ENCODE data around the gene RMND5A.

RMND5A gene

DNA sequence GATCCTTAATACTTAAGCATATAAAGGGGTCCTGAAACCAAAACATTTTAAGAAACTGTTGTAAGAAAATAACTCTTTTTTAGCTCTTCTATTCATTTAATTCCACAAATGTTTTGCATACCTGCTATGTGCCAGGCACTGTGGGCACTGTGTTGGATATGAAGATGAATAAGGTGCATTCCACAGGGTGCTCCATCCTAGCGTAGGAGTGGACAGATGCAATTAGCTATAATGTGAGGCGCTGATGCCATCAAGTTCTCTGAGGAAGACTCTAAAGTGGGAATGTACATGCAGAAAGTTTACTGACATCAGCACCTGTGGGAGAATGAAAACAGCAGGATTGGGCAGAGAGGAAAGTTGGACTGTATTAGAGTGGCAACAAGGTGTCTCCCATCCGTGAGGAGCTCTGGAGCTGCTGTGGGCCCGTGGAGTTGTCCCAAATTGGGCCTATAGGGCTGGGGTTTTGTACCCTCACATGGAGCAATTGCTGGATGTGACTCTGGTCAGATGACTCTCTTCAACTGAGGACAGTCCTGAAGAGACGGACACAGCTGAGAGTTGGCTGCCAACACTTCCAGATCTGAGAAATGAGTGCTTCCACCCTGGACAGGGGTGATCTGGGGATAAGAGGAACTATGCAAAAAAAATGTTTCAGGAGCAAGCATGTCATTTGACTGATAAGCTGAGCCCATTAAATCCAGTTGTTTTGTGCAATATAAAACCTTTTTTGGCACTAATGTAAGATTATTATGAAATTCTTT, 48.3 kb downstream of the RMND5A start:
- DNase-seq, result no peak

- no peak for DNase-seq
Measured at GRCh38 chr2:86769838-86770237, 49.7 kb downstream of the RMND5A start.

- DNase-seq, result no peak
Measured at GRCh38 chr2:86770816-86771301, 50.8 kb downstream of the RMND5A start.

GRCh38 chr2:86772611-86773010, 52.5 kb downstream of the RMND5A start:
- no peak for DNase-seq

DNA sequence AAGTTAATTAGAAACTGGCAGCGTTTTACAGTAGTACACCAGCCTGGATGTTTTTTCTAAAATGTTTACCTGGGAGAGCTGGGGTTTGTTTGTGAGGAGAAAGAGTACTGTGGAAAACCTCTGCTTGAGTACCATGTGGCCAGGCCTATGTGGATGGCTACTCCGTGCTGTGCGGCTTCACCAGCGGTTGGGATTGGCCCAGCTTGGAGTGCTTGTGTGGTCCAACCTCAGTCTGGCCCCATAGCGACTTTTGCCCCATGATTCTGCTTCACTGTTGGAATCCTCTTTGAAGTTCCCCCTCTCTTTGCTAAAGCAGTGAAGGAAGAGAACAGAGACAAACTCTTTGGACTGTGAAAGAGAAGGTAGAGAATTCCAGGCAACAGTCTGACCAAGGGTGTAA, 54.8 kb downstream of the RMND5A start:
- DNase-seq, result no peak

DNA sequence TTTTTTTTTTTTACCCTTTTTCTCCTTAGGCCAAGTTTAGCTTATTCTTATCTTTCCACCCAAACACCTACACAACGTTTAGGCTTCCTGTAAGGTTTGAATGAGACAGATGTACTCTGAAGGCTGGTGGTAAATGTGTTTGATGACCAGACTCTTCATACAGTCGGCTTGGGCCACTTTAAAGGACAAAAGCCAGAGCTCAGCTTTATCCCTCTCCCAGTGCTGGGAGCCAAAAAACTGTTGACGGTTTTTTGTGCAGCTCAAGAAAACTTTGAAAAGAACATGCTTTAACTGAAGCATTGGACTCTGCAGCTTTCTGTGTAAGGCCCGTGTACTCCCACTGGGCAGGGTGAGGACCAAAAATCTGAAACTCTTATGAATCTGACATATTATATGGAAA, 55.2 kb downstream of the RMND5A start:
- no peak for DNase-seq

DNA sequence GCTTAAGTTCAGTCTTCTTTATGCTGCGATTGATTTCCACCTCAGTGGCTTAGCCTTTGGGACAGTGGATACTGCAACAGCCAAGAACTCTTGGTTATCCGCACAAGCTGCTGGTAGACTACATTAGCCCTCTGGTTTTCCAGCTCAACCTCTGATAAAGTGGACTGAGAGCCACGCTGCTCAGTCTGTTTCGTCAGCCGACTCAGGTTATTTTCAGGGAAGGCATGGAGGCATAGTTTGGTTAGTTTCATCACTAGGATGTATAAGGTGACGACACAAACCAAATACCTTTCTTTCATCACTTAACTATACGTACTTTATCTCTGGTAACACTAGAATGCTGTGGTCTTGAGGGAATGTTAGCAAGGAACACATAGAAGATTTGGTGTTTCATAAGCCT, 56.4 kb downstream of the RMND5A start:
- DNase-seq, result no peak

GRCh38 chr2:86778957-86779356, 58.9 kb downstream of the RMND5A start:
- no peak for DNase-seq

DNA sequence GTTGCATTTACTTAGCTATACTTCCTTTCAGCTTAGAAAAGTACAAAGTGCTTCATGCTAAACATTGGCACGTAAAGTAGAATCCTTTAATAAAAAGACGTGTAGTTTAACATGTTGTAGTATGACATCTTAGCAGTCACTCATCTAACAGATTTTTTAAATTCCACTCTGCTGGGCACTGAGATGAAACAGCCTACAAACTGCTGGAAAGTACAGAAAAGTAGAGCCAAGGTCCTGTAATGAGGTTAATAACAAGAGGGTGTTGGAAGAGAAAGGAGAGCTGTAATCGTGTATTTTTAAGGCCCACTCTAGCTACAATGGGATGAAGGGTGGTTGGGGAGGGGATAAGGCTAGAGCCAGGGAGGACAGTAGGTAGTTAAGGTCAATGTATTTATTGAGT, 59.9 kb downstream of the RMND5A start:
- no peak for DNase-seq

DNA sequence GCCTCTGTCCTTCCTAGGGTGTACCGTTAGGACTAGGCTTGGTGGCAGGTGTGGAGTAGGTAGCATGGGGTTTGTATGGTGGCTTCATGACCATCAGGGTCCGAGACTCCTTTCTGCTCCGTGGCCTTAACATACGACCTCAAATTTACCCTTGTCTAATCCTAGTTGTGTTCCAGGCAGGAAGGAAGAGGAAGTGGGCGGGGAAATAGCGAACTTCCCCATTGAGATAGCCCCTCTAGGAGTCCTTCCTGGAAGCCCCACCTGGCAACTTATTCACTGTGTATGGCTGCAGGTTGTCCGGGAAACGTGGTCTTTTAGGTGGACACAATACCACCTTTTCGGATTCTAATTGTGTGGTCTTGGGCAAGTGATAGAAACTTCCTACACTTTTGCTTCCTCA, 61.3 kb downstream of the RMND5A start:
- no peak for DNase-seq

DNA sequence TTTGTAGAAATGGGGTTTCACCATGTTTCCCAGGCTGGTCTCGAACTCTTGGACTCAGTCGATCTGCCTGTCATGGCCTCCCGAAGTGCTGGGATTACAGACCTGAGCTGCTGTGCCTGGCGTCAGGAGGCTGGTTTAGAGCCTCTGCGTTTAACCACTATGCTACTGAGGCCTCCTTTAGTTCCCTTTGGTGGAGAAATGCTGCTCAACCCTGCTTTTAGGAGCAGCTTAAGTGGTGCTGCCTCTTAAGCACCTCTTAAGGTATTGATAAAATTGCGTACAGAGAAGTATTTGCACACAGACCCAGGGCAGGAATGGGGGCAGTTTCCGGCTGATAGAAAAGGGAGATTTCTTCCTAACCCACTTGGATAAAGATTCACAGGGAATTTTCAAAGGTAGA, 62.7 kb downstream of the RMND5A start:
- no peak for DNase-seq

- no peak for DNase-seq
Measured at GRCh38 chr2:86783615-86784339, 63.7 kb downstream of the RMND5A start.

- no peak for DNase-seq
Measured at GRCh38 chr2:86785456-86785855, 65.4 kb downstream of the RMND5A start.

DNA sequence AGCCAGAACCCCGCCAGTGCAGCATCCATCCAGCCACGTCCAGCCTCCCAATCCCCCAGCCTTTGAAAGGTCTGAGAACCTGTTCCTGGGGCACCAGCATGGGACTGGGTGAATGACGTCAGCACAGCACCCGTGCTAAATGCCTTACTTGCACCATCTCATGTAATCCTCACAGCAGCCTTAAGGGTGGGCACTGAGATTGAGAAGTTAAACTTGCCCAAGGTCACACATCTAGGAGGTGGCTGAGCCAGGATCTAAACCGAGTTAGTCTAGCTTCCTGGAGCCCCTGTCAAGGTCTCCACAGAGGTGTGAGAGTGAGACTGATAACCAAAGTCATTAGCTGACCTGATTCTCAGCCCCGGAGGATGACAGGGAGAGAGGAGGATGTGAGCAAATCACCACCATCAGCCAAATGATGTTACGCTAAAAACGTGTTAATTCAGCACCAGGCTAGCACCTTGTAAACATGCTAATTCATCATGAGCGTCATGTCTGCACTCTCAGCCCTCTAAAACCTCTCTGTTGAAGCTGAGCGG, 66.0 kb downstream of the RMND5A start:
- DNase-seq, result no peak

DNA sequence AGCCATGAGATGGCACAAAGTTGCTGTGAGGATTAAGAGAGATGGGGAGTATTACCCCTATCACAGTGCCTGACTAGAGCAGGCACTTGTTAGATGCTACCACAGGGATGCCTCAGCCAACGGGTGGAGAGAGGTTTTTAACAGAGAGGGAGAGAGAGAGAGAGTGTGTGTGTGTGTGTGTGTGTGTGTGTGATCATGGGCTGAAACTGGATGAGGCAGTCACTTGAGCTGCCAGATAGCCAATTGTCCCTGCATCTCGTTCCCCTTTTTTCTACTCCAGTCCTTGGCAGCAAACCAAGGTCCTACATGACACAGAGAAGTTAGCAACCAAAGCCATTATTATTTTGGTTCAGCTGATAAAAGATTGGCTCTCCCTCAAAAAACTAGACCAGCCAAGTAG, 67.6 kb downstream of the RMND5A start:
- DNase-seq, result peak; percentile 3

- no peak for DNase-seq
Measured at GRCh38 chr2:86788165-86788564, 68.1 kb downstream of the RMND5A start.

DNA sequence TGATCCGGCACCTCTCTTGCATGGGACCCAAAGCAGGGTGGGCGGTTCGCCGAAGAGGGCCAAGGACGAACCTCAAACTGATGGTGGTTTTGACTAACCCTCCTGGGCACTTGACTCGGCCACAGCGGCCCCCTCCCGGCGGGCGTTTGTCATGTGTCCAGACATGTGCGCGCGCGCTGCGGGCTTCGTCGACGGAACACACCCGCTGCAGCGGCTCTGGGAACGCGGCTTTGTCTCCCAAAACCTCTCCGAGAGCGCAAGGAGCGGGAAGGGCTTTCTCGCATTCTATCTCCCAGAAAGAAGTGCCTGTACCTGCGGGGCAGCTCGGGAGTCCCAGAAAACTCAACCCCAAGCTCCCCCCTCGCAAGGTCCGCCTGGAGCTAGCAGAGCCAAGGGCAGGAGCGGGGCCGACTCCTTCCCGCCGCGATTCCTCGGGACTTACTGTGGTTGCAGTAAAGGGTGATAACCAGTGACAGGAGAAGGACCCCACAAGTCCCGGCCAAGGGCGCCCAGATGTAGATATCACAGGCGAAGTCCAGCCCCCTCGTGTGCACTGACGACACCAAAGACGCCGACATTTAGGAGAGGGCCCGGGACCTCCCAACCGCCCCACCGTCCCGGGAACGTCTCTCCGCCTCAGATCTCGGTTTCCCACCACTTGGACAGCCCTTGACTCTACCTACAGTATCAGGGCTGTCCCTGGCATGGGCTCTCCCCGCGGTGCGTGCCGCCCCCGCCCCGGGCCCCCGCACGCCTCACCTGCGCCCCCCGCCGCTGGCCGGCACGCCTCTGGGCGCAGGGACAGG, 69.0 kb downstream of the RMND5A start:
- no peak for DNase-seq

- no peak for DNase-seq
Measured at GRCh38 chr2:86789687-86790133, 69.6 kb downstream of the RMND5A start.

DNA sequence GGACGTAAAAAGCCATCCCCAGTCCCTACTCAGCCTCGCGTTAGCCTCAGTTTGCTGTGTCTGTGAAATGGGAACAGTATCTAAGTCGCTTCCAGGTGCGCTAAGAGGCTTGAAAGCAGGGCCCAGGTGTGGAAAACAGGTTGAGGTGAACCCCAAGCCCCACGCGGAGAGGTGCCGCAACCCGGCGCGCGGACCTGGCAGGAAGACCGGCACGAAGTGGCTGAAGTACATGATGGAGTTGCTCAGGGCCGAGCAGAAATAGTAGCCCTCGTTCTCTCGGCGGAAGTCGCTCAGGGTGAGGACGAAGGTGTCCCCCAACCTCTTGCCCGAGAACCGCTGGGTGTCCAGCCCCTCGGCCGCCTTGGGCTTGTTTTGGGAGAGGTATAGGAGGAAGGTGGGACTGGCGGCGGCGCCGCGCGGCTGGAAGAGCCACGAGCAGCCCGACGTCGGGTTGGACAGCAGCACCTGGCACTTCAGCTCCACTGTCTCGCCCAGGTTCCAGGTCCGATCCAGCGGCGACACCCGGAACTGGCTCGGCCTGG, 70.1 kb downstream of the RMND5A start:
- DNase-seq, result no peak

DNA sequence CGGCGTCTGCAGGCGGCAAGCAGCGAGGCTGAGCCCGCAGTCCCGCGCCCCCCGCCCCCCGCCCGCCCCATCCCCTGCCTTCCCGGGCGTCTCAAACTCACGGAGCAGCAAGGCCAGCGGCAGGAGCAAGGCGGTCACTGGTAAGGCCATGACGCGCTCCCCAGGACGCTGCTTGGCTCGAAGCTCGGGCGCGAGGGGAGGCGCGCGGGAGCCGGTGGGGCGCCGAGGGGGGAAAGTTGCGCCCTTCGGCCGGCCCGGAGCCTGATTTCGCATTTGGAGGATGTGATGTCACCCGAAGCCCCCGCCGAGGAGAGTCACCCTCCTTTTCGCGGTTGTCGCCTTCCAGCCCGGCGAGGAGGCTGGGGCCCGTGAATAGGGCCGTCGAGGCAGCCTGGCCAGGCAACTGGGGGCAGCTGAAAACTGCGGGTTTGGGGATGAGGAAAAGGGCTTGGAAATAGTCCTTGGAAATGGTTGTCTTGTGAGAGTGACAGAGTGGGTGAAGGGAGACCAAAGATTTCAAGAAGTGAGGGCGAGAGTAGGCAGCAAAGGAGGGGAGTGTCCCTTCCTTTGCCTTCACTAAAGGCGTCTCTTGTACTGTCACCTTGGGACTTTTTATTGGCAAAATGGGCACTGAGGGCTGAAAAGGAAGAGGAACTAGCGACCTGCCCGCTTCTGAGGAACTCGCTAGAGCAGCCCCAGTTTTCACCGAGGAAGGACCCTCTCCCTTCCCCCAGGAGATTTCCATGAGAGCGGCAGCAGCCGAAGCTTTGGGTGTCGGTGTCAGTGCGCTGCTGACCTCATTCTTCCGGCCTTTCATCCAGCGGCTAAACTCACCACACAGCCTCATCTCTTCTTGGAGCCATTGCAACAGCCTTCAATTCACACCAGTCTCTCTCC, 70.8 kb downstream of the RMND5A start, which contains the start of gene CD8A:
CD8A (minus strand) TSS at position 238 of the 897 bp plus-strand sequence; CDS start at position 150, 88 bp downstream.
- DNase-seq, result no peak

GRCh38 chr2:86791573-86791972, 71.5 kb downstream of the RMND5A start:
- no peak for DNase-seq

DNA sequence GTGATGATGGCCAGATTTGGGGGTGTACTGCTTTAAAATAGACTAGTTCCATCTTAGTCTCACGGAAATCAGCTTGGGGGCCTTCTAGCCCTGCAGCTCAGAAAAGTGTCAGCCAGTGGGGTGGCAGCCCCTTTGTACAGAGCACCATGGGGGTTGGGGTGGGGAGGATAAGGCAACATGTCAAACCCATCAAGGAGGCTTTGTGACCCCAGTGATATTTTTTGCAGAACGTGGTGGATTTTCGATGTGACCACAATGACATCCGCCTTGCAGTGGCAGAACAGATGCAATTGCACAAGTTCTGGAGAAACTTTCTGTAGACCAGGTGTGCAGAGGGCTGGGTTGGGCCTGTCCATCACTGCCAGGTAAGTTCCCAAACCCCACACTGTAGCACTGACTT, 73.7 kb downstream of the RMND5A start:
- no peak for DNase-seq

Measured in NCI-H1092 (cell line).